Lower lobe of right lung (tissue), 2 donors: ENCODE data around the gene YAF2. TPM values are rescaled to one million over a fixed set of nuclear protein-coding genes. Genes with fewer than 3 reads are reported as not detected.

Experiments
- ATAC-seq, 2 donors: fragments of 200-7000 bp; cut with Tn5 transposase; one replicate each; pipeline ENCODE4 v1.9.1; 2020 to 2022; ENCODE audit warnings: mild to moderate bottlenecking in 2 of 2, moderate library complexity in 2 of 2
- DNase-seq: peaks from one replicate; pipeline ENCODE4 v3.0.0-alpha.2; 2020
- H3K27ac ChIP-seq: fragments of 200-600 bp; one replicate; pipeline ENCODE4 v1.8.0; 2022
- H3K27me3 ChIP-seq: fragments of 200-600 bp; one replicate; pipeline ENCODE4 v1.8.0; 2022; ENCODE audit warnings: low read depth
- H3K36me3 ChIP-seq: fragments of 200-600 bp; one replicate; pipeline ENCODE4 v1.8.0; 2022; ENCODE audit warnings: mild to moderate bottlenecking
- H3K4me1 ChIP-seq: fragments of 200-600 bp; one replicate; pipeline ENCODE4 v1.8.0; 2022
- H3K4me3 ChIP-seq: fragments of 200-600 bp; one replicate; pipeline ENCODE4 v1.8.0; 2022; ENCODE audit warnings: mild to moderate bottlenecking
- H3K9me3 ChIP-seq: fragments of 200-600 bp; one replicate; pipeline ENCODE4 v1.8.0; 2022
- intact Hi-C: fragments of 100-400 bp; cut with DNase I; formaldehyde crosslinking; loops from one replicate; pipeline ENCODE4 v1.11.0; 2022
- total RNA-seq: library from RNA; stranded (reverse); fragmentation: NEBNext Ultra II Directional; extraction: Animal tissue kit (Norgen Biotek cat#: 25700); gene quantifications from one replicate; pipeline ENCODE4 v1.2.1, GENCODE V29; 2021
- TF ChIP-seq, protein P1 (sequence below): fragments of 200-600 bp; IDR thresholded peaks from one replicate; pipeline ENCODE4 v1.8.0; 2022; ENCODE audit warnings: antibody characterized with exemption, mild to moderate bottlenecking
- donor health status: DM: no; HTN: yes; CAD: no; lungs with severe emphysema.

YAF2 gene
- total RNA-seq, 1 donor from 2014 or later, result 25.1 TPM

DNA sequence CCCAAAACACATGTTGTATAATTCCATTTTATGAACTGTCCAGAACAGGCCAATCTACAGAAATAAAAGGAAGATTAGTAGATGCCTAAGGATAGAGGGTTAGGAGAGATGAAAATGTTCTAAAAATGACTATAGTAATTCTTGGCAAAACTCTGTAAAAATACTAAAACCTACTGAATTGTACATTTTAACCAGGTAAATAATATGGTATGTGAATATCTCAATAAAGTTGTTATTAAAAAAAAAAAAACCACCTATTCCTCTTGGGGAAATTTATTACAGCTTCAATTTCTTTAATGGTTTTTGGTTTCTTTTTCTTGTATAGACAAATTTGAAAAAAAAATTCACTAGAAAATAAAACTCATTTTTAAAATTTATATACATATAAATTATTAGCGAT lies 33.2 kb downstream of the YAF2 start:
- H3K27ac ChIP-seq, result no peak overlapping the region
- DNase-seq (no peak), ATAC-seq (no peak)
- H3K9me3 ChIP-seq, result no peaks in the 10 kb centered on the region
- H3K4me1 ChIP-seq, result no peaks in the 10 kb centered on the region
- no peak overlapping the region for H3K4me3 ChIP-seq
- H3K27me3 ChIP-seq, result no peaks in the 10 kb centered on the region
- peaks cover 8% of the 10 kb centered on the region for H3K36me3 ChIP-seq
- intact Hi-C loops, result no loop called here
- TF ChIP-seq, protein P1, sequence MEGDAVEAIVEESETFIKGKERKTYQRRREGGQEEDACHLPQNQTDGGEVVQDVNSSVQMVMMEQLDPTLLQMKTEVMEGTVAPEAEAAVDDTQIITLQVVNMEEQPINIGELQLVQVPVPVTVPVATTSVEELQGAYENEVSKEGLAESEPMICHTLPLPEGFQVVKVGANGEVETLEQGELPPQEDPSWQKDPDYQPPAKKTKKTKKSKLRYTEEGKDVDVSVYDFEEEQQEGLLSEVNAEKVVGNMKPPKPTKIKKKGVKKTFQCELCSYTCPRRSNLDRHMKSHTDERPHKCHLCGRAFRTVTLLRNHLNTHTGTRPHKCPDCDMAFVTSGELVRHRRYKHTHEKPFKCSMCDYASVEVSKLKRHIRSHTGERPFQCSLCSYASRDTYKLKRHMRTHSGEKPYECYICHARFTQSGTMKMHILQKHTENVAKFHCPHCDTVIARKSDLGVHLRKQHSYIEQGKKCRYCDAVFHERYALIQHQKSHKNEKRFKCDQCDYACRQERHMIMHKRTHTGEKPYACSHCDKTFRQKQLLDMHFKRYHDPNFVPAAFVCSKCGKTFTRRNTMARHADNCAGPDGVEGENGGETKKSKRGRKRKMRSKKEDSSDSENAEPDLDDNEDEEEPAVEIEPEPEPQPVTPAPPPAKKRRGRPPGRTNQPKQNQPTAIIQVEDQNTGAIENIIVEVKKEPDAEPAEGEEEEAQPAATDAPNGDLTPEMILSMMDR, result no peak

DNA sequence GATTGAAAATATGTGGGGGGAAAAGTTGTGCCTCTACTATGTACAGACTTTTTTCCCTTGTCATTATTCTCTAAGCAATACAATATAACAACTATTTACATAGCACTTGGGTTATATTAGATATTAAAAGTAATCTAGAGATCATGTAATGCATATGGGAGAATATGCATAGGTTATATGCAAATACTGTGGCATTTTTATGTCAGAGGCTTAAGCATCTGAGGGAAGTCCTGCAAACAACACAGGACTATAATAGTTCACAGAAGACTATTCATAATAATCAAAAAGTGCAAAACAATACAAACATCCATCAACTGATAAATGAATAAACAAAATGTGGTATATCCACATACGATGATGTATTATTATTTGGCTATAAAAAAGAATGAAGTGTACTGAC lies 33.7 kb downstream of the YAF2 start:
- H3K9me3 ChIP-seq, result no peaks in the 10 kb centered on the region

DNA sequence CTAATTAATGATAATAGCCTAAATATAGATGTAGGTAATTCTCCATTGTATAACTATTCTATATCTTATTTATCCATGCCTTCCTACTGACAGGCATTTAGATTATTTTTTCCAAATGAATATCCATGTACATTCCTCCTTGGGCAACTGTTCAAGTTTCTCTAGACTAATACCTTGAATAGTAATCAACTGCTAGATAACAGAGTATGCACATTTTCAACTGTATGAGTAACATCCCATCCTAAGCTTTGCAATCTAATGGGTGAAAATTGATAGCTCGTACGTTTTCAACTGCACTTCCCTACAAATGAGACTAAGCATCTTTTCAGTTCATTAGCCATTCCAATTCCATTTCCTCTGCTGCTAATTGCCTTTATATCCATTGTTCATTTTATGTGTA lies 37.0 kb downstream of the YAF2 start:
- TF ChIP-seq, protein P1, result no peak
- H3K4me1 ChIP-seq, result no peaks in the 10 kb centered on the region
- H3K36me3 ChIP-seq, result peaks cover 22% of the 10 kb centered on the region
- no peak overlapping the region for H3K27ac ChIP-seq
- intact Hi-C loops, result no loop called here
- no peaks in the 10 kb centered on the region for H3K9me3 ChIP-seq
- DNase-seq (no peak), ATAC-seq (no peak)
- H3K27me3 ChIP-seq, result no peaks in the 10 kb centered on the region
- no peak overlapping the region for H3K4me3 ChIP-seq

More for the DNA sequence above, 33.7 kb downstream of the YAF2 start:
- Histone ChIP-seq H3K27ac (no peak overlapping the region), H3K4me3 (no peak overlapping the region), H3K27me3 (no peaks in the 10 kb centered on the region), H3K4me1 (no peaks in the 10 kb centered on the region), H3K36me3 (peaks cover 3% of the 10 kb centered on the region)
- no peak for DNase-seq
- TF ChIP-seq, protein P1, result no peak
- intact Hi-C loops, result no loop called here
- no peak for ATAC-seq

DNA sequence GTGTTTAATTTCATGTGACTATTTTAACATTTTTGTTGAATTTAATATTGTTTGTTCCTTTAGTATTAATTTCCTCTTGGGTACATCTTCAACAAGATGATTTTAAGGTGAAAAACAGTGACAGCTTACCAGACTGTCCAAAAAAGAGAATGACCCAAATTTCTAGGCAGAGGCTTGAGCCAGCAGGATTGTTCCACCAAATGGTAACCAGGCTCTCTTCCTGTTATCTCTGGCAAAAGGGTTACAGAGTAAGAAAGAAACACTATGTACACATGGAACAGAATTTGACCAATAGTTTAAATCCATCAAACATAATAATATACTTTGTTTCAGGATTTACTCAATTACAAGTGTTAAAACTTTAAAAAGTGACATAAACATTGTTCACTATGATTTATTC lies 39.0 kb downstream of the YAF2 start:
- Histone ChIP-seq H3K36me3 (peaks cover 22% of the 10 kb centered on the region), H3K4me1 (no peaks in the 10 kb centered on the region), H3K9me3 (no peaks in the 10 kb centered on the region), H3K27me3 (no peaks in the 10 kb centered on the region), H3K4me3 (no peak overlapping the region), H3K27ac (no peak overlapping the region)
- intact Hi-C loops, result no loop called here
- ATAC-seq (no peak), DNase-seq (no peak)
- TF ChIP-seq, protein P1, result no peak

DNA sequence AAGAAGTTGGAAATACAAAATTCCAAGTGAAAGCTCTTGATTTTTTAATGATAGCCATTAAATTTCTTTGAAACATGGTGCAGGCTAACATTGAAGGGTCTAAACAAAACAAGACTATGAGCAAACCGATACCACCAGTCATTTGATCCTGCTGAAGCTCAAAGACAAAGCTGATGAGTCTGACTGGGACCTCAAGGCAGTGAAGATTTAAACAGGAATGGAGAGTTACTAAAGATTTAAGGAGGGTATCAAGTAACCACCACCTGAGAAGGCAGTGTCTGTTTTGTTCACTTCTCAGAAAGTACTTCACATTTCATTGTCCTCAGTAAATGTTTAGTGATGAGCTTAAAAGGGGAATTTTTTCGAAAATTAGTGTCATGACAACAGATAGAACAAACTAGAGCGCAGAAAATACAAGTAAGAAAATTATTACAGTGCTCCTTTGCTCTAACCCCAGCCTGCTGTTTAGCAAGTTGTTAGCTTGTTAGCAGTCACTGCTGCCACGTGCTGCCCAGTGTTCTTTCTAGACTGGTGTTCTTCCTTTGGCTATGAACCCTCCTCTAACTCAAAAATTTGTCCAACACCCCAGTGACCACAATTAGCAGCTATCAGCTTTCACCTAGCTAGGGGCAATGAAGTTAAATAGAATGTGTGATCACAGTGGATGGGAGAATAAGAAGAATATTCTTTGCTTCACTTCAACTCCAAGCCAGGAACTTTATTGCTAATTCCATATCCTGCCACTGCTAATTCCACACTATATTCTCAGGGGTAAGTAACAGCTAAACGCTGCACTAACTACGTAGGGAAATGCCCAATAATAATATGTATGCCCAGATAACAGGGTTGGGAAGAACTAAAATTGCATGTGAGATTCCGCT lies 41.1 kb downstream of the YAF2 start:
- H3K4me3 ChIP-seq, result no peak overlapping the region
- H3K9me3 ChIP-seq, result no peaks in the 10 kb centered on the region
- H3K27ac ChIP-seq, result no peak overlapping the region
- DNase-seq, result no peak
- H3K4me1 ChIP-seq, result no peaks in the 10 kb centered on the region
- intact Hi-C loops, result no loop called here
- no peak for ATAC-seq
- no peaks in the 10 kb centered on the region for H3K27me3 ChIP-seq
- H3K36me3 ChIP-seq, result peaks cover 30% of the 10 kb centered on the region
- TF ChIP-seq, protein P1, result no peak
